ENCODE measurements around the gene MYMK.

DNA sequence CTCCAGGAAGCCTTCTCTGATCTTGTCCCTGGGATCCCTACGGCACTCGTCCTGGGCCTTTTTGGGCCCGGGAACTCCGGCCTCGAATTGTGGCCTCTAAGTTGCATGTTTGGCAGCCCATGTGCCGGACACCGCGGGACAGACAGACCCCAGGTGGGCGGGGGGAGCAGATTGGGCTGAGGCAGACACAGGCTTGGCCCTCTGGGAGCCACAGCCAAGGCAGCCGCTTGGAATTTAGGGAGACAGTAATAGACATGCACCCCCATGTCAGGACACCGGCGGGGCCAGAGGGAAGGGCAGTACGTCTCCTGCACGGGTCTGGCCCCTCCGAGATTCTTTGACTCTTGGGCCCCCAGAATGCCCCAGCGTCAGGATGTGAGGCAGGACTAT, 45.9 kb upstream of the MYMK start:
- no peak for TF ChIP-seq CTCF (IDR thresholded peaks at IDR 0.05; ENCODE audit: borderline replicate concordance, extremely low read depth, low read length, poor library complexity, severe bottlenecking)
- TF ChIP-seq EZH2 (IDR thresholded peaks at IDR 0.05; ENCODE audit: borderline replicate concordance, low read depth, low read length, severe bottlenecking), result no peak

Data from DND-41 (cell line).